KBM-7 (cell line): ENCODE measurements around the gene C2orf49.

Experiments
- DNase-seq: peaks from one replicate; pipeline ENCODE4 v3.0.0-alpha.2; 2015
- in situ Hi-C: fragments of 300-500 bp; cut with MboI; formaldehyde crosslinking; loops from 2 replicates; pipeline ENCODE4 v1.14.3; 2020; ENCODE audit warnings: low sequenced_read_pairs, low pct_unique_long_range_greater_than_20kb, mixed read lengths

Gene C2orf49

GRCh38 chr2:105377871-105378270 is 40.5 kb downstream of the C2orf49 start:
- in situ Hi-C loops = no loop called here
- DNase-seq = no peak

DNA sequence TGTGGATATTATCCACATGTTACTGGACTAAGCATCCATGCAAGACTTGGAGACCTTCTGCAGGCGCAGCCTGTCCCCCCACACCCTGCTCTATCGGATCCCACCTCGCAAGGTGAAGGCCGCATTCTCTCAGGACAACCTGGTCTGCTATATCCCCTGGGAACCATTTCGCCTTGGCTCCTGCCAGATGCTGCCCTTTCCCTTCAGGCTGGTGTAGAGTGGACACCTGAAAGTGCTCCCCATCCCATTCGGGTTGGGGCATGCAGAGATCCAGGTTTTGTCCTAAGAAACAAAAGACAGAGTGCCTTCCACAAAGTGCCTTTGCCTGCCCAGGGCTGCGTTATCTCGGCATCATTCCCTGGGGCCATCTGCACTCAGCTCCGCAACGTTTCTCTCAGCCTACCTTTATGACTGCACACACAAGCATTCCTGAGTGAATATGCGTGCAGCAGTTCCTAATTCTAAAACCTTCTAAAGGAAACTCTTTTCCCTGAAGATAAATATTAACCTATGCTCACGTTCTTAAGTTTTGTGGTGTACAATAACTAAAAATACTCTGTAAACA is 41.0 kb downstream of the C2orf49 start:
- DNase-seq = no peak
- in situ Hi-C loops = no loop called here

DNA sequence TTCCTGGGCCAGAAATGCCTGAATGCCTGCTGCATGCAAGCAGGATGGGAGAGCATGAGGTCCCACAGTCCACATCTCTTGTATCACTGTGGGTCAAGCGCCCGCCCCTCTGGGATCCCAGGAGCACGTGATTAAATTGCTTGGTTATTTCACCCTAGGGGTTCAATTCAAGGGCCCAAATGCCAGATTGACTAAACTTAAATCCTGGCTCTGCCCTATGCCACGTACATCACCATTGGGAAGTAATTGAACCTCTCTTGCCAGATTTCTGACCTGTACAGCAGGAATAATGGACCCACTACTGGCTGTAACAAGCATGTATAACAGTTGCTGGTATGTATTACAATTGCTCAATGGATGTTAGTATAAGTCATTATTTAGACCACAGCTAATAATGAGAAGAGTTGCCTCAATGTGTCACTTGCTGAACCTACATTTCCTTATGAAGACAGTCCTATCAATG is 41.6 kb downstream of the C2orf49 start:
- DNase-seq = no peak
- in situ Hi-C loops = no loop called here

DNA sequence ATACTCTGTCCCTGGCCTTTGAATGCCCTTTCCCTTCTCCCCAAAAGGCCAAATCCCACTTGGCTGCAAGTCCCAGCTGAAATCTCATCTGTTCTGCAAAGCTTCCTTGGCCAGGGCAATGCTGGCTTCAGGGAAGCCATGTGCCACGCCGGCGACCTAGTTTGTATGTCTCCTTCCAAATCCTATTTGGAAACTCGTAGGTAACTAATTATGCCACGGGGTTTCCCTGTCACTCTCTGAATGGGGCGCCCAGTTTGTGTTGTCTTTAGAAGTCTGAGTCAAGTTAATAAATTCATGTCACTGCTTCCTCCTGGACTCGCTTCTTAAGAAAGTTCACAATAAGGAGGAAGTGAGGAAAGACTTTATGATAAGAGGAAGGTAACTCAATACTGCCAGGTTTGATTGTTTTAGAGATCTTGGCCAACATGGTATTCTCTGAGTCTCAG is 42.4 kb downstream of the C2orf49 start:
- in situ Hi-C loops = no loop called here
- peak; percentile 80 for DNase-seq

DNA sequence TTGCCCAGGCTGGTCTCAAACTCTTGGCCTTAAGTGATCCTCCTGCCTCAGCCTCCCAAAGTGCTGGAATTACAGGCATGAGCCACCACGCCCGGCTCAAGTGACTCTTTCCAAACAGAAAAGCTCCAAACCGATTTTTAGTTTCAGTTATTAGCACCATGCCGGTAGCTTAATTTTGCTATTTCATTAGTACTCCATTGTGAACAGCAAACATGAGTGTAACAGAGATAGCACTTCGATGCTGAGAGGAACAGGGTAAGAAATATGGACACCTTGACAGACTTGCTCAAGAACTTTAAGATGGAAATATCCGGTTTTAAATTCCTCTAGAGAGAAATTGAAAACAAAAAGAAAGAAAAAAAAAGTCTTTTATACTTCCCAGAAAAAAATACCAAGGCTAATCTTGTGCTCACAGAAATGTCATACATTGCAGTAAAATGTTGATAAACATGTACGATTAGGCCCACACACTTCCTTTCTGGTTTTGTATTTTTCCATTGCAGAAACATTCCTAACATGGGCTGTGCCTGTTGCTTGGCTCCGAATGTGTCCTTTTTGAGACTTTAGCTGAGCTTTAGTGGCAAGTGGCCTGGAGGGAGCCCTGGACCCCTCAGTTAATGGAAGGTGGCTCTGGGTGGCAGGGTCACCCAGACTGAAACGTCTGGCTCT is 43.2 kb downstream of the C2orf49 start:
- in situ Hi-C loops = no loop called here
- DNase-seq = no peak

DNA sequence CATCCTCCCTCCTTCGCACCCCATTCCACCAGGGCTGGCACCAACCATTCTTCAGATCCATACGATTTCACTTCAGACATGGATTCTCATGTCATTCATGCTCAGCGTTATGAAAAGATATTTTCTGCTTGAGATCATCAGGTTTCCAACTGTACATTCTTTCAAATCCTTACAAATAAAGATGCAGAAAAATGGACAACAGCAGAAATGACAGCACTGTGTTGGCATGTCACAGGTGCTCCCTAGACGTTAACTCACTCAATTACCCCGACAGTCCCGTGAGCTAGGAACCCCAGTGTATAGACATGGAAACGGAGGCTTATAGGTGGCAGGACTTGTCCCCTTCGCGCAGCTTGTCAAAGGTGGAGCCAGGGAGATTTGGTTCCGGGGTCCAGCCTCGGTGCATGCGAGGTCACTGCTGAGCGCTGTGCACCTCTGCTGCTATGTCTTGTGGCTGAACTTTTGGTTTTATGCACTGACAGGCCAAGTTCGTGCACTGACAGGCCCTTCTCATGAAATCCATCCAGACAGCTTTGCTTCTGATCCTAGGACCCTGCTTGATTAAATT is 43.8 kb downstream of the C2orf49 start:
- in situ Hi-C loops = no loop called here
- no peak for DNase-seq

DNA sequence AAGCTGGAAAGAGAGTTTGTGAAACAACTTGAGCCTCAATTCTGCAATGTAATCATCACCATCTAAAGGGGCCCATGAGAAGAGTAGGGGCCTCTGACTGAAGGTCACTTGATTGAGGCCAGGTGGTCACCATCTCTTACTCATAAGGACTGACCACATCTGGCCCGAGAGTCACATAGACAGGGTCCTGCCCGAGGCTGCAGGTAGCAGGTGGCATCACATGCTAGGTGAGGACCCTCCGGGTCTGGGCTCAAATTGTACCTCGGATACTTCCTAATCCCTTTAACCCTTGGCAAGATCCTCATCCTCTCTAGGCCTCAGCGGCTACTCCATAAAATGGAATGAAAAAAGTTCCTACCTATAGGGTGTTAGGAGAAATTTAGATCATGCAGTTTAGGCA is 44.8 kb downstream of the C2orf49 start:
- in situ Hi-C loops = no loop called here
- DNase-seq = no peak

- peak; percentile 76 for DNase-seq
- in situ Hi-C loops = no loop called here
Measured at GRCh38 chr2:105383432-105384166, 46.3 kb downstream of the C2orf49 start.

DNA sequence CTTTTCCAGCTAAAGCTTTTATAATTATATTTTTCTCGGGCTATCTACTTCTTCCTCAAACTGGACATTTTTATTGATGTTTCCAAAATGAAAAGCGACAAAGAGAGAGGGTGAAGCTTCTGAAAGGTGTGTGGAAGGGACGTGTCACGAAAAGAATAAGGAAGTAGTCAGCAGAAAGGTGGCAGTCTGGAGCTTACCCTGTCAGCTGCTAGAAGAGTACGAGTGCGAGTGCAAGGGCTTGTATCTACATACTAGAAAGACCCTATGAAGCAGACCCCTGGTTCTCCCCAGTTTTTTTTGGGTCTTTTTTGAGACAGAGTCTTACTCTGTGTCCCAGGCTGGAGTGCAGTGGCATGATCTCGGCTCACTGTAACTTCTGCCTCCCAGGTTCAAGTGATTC is 46.9 kb downstream of the C2orf49 start:
- in situ Hi-C loops = no loop called here
- DNase-seq = no peak

GRCh38 chr2:105384861-105385260 is 47.5 kb downstream of the C2orf49 start:
- DNase-seq = no peak
- in situ Hi-C loops = no loop called here

DNA sequence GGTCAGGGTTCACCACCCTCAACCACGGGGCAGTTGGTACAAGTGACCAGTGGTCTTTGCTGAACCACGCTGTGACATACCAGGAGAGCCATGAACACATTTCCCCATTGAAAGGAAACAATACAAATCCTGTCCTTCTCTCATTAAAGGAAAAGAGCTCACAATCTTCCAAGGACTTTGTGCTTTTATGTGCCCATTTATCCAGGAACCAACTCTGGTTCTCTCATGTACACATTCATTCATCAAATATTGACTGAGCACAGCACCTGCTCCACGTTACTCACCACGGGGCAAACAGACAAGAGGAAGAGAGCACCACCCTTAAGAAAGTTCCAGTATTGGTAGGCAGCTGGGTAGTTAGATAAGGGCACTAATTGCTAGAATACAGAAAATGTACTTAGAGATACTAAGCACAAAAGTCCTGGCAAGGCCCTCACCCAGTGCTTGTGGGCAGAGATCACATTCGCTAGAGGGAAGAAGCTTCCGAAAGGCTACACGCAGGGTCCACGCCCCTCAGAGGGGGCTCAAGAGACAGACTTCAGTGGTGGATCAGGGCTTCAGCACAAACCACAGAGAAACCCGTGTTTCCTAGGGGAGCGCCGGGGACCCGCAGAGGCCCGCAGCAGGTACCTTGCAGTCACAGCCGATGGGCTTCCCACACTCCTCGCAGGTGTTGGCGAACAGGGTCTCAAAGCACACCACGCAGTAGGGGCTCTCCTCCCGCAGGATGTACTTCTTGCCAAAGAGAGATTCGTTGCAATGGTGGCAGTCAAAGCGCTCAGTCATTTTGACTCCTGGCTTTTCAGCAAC is 48.6 kb downstream of the C2orf49 start:
- in situ Hi-C loops = no loop called here
- no peak for DNase-seq

DNA sequence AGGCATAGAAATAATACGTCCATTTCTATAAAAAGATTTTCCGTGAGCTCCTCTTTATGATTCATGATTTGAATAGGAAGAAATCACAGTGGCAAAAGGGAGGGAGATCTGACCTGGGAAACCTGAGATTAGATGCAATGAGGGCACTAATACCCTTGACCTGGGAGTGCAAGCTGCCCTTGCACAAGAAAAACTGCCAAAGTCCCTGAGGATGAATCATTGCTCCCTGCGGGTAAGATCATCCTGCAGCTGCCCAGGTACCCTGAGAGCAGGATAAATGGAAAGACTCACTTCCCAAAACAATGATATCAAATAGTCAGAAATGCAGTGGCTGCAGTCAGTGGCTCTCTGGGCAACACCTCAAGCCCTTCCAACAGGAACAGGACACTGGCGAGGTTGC is 49.9 kb downstream of the C2orf49 start:
- in situ Hi-C loops = no loop called here
- DNase-seq = no peak

- DNase-seq = no peak
- in situ Hi-C loops = no loop called here
Measured at GRCh38 chr2:105388971-105389381, 51.6 kb downstream of the C2orf49 start.

- in situ Hi-C loops = no loop called here
- DNase-seq = no peak
Measured at GRCh38 chr2:105390454-105390853, 53.1 kb downstream of the C2orf49 start.

GRCh38 chr2:105391058-105391627 is 53.8 kb downstream of the C2orf49 start:
- DNase-seq = no peak
- in situ Hi-C loops = no loop called here

DNA sequence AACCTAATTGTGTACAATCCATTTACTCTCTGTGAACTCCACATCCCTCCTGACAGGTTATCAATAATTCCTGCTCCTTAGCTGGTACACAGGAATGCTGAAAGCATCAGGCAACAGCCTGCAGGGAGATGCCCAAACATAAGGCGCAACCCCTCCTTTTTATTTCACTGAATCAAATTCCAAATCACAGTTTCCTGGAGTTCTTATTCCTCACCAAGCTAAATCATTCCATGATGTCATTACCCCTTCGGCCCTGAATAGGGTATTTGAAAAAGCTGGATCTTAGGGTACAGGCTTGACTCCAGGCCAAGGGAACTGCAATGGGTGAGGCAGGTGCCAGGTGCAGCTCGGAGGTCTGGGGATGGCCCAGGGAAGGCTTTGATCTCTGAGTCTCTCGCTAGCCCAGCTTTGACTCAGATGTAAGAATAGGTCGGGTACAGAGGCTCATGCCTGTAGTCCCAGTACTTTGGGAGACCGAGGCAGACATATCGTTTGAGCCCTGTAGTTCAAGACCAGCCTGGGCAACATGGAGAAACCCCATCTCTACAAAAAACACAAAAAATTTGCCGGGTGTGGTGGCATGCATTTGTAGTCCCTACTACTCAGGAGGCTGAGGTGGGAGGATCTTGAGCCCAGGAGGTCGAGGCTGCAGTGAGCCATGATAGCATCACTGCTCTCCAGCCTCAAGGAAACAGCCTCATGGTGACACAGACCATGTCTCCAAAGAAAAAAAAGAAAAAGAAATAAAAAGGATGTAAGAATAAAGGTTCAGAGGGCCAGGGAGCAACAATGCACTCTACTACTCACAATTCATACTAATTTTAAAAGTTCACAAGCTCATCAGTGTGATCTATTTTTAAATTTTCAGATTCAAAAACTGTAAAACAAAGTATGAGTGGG is 54.7 kb downstream of the C2orf49 start:
- in situ Hi-C loops = no loop called here
- no peak for DNase-seq

DNA sequence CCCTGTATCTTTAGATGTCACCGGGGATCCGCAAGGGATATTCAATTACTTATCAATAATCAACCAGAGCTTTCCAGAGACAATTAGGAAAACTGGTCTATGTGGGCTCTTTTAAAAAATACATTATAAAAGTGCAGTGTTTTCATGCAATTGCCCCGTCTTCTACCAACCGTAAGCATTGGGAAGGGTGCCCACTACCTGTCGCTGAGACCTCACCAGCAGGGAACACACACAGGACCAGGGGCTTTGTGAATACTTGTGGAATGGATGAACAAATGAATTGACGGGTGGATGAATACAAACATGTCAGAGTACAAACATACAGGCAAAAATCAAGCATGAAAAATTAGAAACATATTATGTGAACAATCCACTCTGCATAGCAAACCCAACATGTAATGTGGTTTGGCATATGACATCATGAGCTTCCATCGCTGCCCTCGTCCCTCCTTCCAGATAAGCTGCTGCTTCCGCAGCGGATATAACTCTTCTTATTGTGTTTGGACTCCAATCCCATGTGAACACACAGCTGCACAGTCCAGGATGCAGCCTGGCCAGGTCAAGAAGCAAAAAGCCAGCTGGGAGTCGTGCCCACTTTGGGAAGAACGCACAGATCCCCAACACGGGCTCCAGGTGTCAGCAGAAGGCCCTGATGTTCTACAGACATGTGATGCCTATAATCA is 56.2 kb downstream of the C2orf49 start:
- DNase-seq = no peak
- in situ Hi-C loops = no loop called here
